Activated CD4-positive, alpha-beta T cell treated with anti-CD3 and anti-CD28 coated beads for 48 hours (primary cell): ENCODE data around the gene CXCL11.
A peak's percentile ranks its signal among the peaks of the same experiment; 100 is the strongest.
"Not testable (repeated sequence)": the region's sequence is repeated elsewhere in the genome, so short reads cannot be mapped to it uniquely, and the experiment has no call there.

ENCODE experiments used
- DNase-seq: peaks from one replicate; pipeline ENCODE4 v3.0.0-alpha.2; 2020

The CXCL11 gene

DNA sequence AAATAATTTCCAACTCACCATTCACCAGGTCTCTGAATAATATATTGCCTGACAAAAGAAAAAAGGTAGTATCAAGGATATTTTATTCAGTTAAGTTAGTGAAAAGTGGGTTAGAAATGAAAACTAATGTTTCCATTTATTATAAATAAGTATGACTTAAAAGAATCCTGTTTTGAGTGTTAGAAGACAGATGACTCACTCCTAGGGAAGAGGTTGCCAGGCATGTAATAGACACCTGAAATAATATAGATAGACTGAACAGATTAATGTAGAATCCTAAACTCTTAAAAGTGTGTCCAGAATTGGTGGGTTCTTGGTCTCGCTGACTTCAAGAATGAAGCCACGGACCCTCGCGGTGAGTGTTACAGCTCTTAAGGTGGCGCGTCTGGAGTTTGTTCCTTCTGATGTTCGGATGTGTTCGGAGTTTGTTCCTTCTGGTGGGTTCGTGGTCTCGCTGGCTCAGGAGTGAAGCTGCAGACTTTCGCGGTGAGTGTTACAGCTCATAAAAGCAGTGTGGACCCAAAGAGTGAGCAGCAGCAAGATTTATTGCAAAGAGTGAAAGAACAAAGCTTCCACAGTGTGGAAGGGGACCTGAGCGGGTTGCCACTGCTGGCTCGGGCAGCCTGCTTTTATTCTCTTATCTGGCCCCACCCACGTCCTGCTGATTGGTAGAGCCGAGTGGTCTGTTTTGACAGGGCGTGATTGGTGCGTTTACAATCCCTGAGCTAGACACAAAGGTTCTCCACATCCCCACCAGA lies 6.5 kb upstream of the CXCL11 start:
- not testable (repeated sequence) for DNase-seq

DNA sequence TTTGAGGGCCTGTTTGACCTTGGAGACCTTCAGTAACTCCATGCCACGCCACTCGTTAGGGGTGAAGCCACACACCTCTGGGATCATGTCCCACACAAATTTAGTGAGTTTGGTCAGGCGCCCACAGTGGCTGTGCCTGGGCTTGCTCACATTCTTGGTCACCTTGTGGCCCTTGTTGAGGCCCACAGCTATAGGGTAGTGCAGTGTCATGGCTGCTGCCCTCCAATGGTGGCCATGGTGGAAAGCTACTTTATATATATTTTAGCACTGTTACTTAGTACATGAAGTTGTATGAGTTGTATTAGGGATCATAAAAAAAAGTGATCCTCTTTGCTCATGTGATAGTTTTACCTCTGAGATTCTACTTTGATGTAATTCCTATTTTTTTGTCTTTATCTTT lies 985 bp upstream of the CXCL11 start:
- DNase-seq: no peak

DNA sequence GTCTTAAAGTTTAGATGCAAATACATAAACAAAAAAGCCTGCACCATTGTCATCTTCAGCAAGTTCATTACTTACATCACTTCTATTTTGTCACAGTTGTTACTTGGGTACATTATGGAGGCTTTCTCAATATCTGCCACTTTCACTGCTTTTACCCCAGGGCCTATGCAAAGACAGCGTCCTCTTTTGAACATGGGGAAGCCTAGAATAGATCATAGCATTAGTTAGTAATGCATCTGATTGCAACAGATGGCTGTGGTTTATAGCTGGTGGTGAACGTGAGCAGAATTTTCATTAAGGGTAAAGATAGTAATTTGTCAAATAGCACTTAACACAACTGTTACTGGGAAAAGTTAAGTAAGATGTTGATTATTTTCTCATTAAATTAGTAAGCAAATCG lies 729 bp downstream of the CXCL11 start:
- DNase-seq: no peak

DNA sequence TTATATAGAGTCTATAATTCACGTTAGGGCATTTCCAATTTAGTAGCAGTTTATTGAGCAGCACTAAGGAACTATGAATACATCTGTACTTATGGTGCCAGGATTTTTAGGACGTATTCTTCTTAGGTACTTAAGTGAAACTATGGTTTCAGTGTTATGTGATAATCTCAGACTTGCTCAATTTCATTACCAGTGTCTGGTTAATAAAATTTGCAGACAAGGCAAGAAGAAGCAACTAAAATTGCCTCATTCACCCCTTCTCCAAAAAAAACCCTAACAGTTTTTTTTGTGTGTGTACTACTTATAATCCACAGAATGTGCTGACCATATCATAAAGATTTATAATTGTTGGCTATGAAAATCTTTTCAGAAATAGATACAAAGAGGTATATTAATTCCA lies 6.6 kb downstream of the CXCL11 start:
- no peak for DNase-seq

DNA sequence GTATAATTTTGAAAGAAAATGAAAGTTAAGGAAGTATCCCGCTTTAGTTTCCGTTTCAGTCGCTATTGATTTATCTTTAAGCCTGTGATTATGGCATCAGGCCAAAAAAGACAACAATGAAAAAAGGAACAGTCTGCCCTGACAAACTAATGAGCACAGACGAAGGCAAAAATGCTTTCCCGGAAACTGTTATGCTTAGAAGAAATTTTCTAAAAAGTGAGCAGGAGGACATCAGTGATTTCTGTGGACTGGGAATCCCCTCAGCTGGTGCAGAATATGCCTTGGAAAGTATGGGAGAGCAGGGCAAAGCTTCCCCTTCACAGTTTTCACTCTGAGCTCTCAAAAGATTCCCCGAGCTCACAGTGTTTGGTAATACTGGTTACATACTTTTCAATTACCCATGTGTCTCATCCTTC lies 7.5 kb downstream of the CXCL11 start:
- no peak for DNase-seq

DNA sequence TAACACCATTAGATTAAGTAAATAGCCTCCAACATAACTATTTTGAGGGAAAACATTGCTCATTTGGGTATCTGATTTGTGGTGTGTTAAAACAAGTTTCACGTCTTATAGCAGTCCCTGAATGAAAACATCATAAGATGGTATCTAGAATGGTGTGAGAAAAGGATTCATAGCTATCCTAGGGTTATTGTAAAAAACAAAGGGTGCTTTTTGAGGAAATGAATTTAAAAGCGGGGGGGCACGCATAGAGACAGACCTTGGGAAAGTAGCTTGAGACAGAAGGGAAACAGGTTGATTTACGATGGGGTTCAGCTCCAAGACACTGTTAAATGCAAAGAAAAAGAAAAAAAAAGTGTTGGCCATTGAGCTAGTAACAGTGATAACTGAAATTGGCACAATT lies 11.8 kb downstream of the CXCL11 start:
- peak; percentile 15 for DNase-seq

DNA sequence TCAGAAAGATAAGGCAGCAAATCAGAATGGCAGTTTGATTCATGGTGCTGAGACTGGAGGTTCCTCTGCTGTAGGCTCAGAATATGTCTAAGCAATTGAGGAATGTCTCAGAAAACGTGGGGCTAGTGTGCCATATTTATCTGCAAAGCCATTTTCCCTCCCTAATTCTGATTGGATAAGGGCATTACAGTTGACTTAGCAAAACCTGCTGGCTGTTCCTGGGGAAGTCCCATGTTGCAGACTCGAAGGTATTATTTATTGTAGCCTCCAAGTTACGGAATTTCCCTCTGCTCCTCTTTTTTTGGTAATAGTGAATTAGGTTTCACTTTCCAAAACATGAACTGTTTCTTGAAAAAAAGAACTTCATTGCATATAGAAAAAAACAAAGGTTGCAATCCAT lies 12.5 kb downstream of the CXCL11 start, which contains the start of gene CXCL10:
CXCL10 (minus strand) TSS at position 109 of the 400 bp plus-strand sequence; CDS start at position 43, 66 bp downstream.
- DNase-seq: no peak

DNA sequence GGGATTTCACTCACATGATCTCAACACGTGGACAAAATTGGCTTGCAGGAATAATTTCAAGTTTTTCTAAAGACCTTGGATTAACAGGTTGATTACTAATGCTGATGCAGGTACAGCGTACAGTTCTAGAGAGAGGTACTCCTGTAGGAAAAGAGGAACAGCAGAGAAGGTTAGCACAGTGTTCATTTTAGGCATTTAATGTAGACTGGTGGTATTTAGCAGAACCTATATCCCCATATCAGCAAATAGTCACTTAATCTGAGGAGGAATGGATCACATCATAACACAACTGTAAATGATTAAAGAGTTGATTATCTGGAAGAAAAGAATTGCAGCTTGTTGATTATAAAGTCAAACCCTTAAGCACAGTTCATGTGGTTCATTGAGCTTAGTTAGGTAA lies 13.2 kb downstream of the CXCL11 start:
- DNase-seq: no peak

DNA sequence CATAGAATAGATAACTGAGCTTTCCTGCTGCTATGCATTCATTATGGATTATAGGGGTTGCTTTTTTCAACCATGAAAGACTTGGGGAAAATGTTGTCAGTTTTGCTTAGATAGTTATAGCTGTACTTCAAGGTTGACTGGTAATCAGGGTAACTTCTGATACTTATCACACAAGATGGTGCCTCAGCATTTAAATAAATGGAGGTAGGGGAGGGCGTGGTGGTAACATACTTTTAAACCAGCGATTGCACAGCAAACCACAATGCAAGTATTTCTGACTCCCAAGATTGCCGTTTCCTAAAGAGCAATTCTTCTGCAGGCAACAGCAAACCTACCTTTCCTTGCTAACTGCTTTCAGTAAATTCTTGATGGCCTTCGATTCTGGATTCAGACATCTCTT lies 13.8 kb downstream of the CXCL11 start:
- DNase-seq: no peak

DNA sequence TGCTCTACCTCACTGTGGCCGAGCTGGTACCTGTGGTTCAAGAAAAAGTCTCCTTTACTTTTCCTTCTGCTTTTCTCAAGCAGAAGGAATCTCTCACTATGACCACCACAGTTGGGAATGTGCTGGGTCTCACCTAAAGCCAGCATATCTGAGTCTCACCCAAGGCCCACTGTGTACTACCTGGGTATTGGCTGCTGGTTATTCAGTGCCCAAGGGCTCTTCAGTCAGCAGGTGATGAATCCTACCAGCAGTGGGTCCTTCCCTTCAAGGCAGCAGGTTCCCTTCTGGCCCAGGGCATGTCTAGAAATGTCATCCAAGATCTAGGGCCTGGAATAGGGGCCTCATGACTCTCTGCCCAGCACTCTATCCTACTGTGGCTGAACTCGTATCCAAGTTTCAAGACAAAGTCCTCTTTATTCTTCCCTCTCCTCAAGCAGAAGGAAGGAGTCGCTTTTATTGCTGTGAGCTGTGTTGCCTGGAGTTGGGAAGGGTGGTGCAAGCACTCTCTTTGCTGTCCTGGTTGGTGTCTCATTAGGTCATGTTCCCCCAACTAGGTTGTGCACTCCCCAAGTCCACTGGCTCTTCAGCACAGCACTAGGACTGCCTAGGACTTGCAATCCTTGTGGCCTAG lies 18.7 kb downstream of the CXCL11 start:
- no peak for DNase-seq

DNA sequence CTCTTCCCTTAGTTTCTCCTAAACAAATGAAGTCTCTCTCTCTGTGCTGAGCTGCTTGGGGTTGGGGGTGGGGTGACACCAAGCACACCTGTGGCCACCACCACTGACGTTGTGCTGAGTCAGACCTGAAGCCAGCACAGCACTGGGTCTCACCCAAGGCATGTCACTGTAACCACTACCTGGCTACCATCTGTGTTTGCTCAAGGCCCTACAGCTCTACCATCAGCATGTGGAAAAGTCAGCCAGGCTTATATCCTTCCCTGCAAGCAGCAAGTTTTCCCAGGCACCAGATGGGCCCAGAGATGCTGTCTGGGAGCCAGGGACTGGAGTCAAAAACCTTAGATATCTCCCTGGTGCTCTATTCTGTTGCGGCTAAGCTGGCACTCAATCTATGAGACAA lies 19.5 kb downstream of the CXCL11 start:
- DNase-seq: peak; percentile 52

DNA sequence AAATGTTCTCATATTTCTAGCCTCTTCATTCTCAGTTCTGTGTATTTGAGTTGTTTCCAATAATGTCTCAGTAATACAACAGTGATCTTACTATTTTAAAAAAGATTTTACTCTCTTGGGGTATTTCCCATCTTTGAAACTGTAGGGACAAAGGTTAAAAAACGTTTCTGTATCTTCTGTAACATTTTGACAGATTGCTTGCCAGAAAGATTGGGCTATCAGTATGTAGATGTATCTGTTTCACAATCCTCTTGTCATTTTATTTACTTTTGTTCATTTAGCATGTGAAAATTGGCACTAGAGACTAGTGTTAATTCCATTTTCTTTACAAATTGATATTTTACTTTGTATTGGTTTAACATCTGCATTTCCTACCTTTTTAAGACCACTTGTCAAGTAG lies 22.3 kb downstream of the CXCL11 start:
- DNase-seq: no peak

DNA sequence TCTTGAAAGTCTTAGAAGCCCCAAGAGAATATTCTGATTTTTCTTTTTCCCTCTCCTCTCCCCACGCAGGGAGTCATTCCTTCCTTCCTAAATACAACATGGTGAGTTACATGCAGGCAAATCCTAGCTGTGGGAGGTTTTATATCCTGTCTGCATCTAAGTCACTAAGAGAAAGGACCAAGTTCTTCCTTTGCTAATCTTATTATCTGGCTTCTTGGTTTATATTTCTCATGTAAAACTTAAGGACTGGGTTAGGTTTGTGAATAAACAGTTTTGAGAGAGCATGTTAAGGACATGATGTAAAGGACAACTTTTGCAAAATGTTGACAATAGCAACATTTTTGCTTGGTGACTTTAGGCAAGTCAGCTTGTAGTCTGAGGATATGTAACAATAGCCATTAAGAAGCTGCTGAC lies 23.5 kb downstream of the CXCL11 start:
- no peak for DNase-seq

DNA sequence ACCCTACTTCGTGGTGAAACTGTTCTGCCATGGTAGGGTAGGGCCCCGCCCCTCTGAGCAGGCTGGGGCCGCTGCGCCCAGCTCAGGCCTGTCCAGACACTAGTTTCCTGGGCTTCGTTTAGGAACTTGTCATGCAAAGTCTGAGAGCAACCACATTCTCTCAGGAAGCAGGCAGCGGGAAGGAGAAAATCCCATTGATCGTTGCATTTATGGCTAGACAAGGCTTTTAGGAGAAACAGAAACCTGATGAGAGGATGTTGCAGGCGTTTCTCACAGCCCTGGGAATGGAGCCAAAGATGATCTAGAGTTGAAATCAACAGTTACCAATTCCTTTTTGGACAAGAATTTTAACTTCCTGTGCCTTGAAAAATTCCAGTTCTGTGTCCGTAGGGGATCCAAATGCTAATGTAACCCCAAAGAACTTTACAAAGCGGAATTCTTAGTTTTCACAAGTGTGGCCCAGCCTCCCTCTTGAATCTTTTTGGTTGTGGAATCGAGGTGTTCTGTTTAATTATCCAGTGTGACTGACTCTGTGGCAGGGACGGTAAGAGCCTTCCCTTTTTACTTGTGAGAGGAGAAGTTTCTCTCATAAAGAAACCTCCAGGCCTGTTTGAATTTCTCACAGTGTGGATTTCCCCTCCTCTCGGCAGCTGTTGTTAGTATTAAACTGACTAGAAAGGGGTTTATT lies 24.0 kb downstream of the CXCL11 start:
- DNase-seq: no peak

DNA sequence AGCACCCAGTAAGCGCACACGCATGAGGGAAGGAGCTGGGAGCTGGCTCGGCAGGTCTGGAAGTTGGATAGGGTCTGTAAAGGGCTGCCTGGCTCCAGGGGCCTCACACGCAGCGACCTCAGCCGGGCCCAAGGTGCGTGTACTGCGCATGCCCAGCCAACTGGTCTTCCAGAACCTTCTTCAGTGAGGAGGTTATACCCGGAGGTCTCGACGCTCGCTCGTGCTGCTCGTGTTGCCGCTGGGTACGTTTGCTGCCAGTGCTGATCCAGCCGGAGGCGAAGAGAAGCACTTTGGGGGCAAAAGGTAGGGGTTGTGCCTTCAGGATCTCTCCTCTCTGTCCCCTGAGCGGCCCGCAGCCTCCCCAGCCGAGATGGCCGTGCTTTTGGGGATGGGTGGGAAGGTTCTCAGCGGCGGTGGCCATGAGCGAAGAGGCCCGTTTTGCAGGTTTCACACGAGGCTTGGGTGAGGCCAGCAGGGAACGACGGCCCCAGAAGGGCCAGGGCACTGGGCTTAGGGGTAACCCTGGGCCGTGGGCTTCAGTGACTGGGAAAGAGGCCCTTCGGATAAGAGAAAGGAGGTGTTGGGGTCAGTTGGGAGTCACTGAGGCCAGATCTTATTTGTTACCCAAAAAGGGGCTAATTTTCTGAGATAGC lies 24.7 kb downstream of the CXCL11 start:
- DNase-seq: no peak

DNA sequence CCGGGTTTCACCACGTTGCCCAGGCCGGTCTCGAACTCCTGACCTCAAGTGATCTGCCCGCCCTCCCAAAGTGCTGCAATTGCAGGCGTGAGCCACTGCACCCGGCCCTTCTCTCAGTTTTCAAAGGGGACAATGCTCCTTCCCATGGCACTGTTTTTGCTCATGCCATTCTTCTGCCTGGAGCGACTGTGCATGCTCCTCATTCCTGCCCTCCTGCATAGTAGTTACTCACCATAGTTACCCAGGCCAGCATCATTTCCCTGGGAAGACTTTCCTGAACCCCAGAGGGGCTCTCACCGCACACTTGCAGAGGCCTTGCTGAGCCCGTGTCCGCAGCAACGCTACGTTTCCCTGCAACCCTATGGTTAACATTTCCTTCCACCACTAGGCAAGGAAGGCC lies 25.3 kb downstream of the CXCL11 start:
- no peak for DNase-seq

DNA sequence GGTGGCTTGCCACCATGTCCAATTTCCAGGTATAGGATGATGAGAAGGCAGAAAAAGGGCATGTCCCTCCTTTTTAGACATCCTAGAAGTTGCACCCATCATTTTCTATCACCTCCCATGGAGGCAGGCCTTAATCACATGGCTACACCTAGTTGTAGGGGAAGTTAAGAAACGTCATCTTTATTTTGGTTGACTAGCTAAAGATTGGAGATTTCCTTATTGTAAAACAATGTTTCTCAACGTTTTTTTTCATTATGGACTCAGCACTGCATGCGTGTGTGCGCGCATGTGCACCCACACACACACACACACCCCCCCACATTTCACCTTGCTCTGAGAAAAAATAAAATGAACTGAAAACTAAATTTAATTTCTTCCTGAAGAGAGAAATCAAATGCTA lies 26.6 kb downstream of the CXCL11 start:
- no peak for DNase-seq

DNA sequence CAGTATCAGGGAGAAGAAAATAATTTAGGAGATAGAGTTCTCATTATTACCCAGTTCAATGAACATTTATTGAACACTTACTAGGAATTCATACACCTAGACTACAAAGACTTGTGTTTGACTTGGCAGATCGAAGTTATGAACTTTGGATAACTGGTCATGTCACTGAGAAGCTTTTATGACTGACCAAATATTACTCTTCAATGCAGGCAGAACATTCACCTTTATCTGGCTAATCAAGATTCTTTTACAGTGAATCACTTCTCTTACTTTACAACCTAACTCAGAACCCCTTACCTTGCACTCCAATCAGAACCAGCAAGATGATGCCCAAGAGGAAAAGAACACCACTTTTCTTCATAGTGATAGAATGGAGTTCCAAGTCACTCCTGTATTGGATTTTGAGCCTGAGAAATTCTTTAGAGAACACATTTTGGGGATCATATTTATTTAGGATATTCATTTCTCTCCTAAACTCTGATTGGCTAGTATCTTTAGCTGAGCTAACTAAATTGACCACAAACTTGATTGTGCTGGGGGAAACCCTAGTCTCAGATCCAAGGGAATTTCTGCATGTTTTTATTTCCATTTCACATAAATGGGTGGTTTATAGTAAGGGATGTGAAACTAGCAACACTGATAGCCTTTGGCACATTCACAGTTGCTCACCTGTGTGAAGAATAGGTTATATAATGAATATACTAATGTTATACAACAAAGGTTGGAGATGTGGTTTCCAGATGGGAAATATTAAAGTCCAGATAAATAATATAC lies 28.6 kb downstream of the CXCL11 start, which contains the start of gene CXCL9:
CXCL9 (minus strand) TSS at position 421 of the 774 bp plus-strand sequence; CDS start at position 361, 60 bp downstream.
- DNase-seq: no peak

DNA sequence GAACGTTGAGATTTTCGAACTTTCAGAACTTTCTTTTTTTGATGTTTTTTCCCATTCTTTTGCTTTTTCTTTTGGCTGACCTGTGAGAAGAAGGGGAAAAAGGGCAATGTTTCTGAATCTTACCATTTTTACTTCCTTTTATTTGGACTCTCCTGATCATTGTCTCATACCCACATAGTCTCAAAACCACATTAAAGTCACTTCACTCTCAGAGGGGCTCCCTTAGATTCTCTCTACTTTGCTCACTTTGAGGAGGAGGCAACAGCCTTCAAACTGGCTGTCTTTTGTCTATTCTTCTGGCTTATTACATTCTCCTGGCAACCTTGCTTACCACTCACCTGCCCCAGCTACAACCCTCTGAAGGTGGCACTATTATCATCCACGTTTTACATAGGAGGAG lies 32.2 kb downstream of the CXCL11 start:
- DNase-seq: no peak

DNA sequence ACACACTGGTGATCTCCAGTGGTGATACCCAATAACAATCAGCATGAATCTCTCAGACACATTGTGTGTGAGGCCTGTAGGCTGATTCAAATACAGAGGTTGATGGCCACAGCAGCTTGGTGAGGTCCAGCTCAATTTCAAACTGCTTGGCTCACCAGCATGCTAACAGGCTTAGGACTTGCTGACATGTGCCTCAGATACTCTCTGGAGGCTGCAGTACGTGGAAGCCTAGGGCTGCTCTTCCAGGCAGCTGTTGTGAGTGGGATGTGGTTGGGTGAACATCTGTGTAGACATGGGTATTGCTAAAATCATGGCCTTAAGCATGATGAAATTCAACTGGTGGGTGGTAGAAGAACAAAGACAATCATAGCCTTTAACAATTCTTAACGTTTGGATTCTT lies 32.8 kb downstream of the CXCL11 start:
- no peak for DNase-seq

DNA sequence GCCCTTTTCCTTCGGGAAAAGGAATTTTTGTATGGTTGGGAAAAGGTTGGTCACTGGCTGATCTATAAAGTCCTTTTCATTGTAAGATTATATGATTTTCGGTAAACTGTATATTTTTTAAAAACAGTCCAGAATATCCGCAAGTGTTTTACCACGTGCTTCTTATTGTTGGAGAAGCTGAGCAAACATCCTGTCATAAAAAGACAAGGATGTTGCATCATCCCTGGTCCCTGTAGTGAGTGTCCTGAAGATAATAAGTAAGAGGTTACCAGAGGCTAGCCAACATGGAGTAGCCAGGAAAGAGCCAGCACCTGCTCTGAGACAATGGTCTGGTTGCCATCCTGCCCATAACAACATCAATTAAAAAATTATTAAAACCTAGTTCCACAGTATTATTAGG lies 33.7 kb downstream of the CXCL11 start:
- no peak for DNase-seq

DNA sequence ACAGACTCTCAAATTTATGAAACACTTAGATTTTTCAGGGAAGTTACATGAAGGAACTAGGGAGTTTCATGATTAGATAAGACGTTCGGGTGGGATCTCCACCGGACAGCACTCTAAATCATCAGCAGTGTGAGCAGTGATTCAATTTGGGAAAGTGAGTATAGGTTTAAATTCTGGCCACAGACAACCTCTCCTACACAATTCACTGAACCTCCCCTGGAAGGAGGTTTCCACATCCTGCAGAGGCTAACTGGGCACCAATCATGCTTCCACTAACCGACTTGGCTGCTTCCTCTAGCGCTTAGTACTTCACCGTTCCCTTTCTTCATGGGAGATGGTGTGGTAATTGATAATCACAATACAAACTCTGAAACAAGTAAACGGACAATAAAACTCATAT lies 34.2 kb downstream of the CXCL11 start:
- no peak for DNase-seq

DNA sequence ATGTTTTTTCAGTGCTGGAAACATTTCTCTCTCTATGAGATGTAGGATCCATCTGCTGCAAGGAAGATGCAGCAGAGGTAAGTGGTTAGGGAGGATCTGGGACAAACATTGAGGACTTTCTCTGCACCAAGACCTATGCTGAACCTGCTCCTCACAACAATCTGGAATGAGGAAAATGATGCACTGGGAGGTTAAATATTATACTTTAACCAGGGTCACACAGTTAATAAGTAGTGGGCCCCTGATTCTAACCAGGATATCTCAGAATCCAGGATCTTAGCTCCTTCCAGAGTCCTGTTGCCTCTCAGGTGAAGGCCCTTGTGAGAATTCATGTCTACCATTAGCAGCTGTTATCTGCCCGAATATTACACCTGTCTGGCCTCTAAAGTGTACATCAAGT lies 35.6 kb downstream of the CXCL11 start:
- no peak for DNase-seq
